GDM1 (cell line): Measurements from ENCODE around the gene TTLL1.
"Not testable (repeated sequence)": the region's sequence is repeated elsewhere in the genome, so short reads cannot be mapped to it uniquely, and the experiment has no call there.

Source experiments
- DNase-seq: peaks from one replicate; lab custom pipeline; 2025; lab: John Stamatoyannopoulos, UW

The TTLL1 gene

DNA sequence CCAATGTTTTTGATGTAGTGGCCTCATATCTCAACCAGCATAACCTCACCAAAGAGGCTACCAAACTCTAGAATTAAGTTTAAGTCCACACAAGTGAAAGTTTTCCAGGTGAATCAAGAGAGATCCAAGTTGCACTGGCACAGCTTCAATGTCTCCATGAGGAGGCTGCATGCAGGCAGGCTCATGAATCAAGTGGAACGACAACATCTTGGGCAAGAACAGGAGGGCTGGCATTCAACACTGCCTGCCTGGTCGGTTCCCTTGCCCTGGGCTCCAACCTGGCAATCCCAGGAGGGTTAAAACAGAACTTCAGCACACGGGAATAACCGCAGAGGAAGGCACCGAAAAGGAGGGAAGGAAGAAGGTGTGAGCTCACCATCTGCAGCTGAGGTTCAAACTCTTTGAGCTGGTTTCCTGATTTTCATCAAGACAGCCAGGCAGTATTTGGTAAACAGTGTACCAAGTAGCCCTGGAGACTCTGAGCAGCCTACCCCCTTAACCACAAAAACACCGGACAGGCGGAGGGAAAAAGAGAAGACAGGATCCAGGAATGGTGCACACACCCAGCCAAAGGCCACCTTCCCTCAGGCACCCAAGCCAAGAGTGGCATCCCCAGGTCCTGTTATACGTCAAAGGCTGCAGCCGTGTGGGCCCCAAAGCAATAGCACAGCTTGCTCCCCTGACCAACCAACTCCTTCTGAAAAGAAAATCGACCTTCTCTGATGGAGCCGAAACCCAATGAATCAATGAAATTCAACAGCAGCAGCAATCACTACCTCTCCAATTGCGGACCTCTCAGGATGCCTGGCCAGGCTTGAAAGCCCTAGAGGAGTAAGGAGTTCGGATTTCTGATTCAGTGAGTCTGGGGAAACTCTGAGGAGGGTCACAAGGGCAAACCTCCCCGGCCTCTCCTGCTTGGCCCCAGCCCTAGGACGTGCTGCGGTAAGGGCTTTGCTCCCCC, 75.6 kb downstream of the TTLL1 start:
- no peak for DNase-seq

DNA sequence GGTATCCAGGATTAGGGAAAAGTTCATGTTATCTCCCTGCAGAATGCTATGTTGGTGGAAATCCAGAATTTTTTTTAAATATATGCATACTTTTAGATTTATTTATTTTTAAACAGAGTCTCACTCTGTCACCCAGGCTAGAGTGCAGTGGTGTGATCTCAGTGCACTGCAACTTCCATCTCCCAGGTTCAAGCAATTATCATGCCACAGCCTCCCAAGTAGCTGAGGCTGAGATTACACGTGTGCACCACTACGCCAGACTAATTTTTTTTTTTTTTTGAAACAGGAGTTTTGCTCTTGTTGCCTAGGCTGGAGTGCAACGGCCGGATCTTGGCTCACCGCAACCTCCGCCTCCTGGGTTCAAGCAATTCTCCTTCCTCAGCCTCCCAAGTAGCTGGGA, 76.8 kb downstream of the TTLL1 start:
- no peak for DNase-seq

DNA sequence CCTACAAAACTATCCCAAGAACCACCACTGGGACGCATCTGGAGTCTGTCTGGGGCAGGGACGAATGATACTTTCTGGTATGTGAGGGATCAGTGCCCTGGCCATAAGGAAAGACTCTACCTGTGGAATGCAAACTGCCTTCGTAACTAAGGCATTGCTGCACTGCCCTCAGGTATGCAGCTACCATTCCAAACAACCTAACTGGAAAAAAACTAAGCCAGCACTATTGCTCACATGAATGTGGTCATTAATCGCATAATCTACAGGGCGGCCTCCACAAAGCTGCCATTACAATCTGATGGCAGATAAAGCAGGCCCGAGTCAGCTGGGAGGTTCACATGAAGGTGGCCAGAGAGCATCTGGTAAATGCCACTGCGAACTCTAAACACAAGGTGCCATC, 78.1 kb downstream of the TTLL1 start:
- DNase-seq = no peak

DNA sequence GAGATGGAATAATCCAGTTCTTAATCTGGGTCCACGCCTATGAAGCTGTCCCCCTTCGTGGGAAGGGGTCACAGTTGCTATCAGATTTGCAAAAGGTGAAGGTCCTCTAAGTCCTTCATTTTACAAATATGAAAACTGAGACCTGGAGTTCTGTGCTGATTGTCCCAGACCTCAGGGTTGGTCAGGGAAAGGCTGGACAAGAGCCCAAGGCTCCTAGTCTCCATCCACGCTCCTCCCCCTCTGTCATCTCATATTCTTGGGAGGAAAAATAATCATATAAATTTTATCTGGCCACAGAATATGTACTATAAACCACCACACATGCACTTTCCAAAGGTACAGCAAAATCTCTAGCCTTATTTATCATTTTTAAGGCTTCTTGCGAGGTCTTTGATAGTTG, 79.7 kb downstream of the TTLL1 start:
- DNase-seq = no peak

DNA sequence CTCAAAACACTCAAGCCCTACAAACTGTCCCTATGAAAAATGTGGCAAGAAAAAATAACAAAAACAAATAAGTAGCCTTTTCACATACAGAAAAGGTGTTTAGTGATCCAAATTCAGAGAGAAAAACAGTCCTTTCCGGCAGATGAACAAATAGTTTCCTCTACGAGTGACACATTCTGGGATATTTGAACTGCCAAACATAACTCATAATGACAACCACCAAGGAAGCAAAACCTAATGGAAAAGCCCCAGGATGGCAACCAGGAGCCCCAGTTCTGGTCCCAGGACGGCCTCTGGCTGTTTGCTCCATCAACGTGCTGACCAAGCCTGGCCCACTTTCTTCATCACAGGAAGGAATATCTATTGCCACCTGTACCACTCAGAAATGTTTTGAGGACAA, 80.3 kb downstream of the TTLL1 start:
- no peak for DNase-seq

DNA sequence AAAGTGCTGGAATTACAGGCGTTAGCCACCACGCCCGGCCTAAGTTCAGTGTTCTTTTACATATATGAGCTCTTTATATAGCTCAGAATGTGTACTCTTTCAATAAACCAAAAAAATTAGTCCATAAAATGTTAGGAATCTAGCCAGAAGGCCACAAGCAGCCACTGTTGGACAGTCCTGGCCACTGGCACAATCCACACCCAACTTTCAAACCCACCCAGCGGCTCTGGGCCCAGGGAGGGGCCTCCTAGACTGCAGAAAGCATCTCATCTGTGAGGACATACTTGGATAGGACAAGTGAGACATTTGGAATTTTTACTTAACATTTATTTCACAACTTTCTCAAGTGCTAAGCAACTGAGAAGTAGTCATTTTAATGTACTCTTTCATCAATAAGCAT, 80.7 kb downstream of the TTLL1 start:
- DNase-seq = no peak

DNA sequence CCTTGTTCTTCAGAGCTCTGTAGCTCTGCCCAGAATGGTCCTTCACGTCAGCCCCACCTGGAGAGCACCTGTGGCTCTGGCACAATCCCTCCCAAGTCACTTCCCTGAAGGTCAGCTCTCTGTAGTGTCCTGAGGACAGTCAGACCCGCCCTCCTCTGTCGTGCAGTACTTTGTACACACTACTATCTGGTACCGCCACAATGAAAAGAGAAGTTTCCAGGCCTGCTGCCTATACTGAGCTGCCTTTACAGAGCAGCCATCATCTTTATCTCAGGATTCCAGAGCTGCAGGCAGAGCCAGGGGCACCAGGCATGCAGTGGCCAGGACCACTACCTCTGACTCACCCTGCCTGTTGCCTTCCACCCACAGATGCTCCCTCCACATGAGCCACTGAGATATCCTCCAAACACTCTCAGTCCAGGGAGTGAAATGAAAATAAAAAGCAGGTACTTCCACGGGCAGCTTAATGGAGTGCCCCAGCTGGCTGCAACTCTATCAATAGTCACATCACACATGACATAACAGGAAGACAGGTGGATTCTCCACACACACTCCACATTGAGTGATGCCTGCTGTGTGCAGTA, 81.6 kb downstream of the TTLL1 start:
- peak; percentile 40 for DNase-seq

DNA sequence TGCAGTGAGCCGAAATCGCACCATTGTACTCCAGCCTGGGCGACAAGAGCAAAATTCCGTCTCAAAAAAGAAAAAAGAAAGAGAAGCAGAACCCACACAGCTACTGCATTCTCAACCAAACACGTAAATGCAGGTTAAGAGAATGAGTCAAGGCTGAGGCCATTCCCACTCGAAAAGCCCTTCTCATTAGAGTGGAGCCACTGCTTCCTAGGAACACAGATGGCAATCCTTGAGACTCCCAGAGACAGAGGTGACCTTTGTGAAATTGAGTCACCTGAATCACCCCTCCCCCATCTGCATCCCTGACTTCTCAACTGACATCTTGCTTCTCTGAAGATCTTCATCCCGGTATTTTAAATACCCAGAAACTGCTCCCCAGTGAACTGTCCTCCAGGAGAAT, 82.4 kb downstream of the TTLL1 start:
- DNase-seq = no peak

DNA sequence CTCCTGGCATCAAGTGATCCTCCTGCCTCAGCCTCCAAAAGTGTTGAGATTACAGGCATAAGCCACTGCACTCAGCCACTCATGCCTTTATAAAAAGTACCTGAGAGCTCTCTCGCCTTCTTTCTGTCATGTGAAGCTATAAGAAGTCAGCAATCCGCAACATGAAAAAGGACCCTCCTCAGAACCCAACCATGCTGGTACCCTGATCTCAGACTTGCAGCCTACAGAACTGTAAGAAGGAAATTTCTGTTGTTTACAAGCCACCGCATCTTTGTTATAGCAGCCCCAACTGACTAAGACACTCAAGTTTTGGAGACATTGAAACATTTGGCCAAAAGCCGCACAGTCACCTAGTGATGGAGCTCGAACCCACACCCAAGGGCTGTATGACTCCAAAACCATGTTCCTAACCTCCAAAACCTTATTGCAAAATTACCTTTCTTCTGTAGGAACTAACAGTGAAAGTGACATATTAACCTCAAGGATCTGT, 83.1 kb downstream of the TTLL1 start:
- no peak for DNase-seq

DNA sequence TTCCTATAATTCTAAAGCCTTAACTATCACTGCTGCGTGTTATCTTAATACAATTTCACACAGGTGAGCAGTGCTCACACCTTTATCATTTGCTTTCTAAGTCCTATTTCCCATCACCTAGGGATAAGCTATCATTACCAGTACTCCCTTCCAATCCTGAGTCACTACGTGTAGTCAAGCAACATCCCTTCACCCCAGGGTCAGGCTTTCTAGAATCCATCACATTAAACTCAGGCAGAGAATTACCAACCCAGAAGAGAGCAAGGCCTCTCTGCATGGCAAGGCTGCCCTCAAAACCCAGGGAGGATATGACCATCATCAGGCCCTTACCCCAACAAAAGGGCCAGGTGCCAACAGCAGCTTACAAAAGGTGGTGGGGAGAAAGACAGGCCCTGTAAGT, 84.1 kb downstream of the TTLL1 start:
- DNase-seq = no peak

DNA sequence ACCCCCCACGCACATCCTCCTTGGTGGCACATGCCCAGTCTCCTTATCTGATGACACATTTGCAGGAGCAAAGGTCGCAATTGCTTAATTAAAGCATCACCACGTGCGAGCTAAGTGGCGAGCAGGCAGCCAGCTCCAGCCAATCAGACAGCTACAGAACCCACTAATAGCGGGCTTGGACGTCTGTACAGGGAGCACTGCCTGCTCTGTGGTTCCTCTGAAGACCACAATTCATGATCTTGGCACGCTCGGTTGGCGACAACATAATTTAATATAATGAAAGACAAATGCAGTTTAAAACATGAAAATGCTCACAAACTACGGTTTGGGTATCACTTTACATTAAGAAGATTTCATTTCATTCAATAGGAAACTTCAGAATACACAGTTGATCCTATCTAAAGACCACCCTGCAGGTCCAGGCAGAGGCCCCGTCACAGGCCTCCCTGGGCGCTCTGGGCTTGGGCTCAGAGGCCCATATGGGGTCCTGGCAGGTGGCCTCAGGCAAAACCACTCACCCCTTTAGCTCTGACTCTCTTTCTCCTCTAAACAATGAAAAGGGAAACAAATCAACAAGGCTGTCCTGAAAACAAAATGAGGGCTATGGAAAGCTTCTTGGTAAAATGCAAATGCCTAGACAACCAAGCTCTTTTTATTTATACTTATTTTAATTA, 84.7 kb downstream of the TTLL1 start:
- DNase-seq = no peak

DNA sequence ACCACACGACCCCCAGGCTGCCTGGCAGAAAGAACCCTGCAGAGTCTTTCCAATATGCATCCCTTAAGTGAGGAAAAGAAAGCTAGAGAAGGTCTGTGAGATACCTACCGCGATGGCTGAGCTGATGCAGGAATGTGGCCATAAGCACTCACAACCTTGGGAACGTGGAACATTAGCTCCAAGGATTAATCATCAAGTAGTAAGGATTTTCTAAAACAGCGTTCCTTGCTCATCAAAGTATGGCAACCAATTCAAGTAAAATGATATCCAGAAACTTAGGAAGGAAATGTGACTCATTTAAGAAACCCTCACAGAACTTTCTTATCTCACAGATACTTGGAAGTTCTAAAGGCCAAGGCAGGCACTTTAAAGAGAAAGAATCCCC, 87.0 kb downstream of the TTLL1 start:
- DNase-seq = no peak

DNA sequence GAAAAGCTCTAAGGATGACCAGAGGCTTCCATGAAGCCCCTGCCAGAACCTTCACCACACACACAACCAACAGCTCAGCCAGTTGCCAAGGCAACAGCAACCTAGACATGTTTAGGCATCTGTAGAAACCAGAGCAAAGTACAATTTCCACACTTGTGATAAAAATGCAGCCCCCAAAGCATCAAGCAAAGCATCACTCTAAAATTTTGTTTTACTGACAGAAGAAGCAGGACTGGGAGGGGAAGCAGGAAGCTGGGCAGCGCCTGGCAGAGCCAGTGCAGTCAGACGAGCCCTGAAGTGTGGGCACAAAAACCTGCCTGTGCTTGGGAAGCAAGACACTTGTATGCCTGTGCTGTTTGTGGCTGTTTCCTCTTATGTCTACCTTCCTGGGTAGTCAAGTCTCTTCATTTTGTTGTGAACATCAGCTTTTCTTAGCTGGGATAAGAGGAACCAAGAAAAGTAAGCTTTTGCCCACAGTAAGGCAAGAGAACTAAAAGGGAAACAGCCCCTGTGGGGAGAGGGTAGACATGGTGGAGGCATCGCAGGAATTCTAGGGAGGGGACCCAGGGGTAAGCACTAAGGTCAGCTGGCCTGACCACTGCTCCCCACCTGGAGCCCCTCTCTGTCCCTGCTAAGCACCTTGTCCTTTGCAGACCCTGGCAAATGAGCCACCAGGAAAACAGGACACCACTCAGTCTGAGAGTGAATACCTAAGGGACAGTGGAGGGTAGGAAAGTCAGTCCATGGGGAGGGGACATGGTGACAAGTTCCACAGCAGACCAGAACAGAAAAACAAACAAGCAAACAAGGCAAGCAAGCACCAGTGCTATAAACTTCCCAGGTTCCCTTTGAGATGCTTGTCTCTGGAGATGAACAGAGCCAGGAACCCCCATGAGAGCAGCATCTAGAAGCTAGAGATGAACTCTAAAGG, 87.7 kb downstream of the TTLL1 start:
- DNase-seq = no peak

DNA sequence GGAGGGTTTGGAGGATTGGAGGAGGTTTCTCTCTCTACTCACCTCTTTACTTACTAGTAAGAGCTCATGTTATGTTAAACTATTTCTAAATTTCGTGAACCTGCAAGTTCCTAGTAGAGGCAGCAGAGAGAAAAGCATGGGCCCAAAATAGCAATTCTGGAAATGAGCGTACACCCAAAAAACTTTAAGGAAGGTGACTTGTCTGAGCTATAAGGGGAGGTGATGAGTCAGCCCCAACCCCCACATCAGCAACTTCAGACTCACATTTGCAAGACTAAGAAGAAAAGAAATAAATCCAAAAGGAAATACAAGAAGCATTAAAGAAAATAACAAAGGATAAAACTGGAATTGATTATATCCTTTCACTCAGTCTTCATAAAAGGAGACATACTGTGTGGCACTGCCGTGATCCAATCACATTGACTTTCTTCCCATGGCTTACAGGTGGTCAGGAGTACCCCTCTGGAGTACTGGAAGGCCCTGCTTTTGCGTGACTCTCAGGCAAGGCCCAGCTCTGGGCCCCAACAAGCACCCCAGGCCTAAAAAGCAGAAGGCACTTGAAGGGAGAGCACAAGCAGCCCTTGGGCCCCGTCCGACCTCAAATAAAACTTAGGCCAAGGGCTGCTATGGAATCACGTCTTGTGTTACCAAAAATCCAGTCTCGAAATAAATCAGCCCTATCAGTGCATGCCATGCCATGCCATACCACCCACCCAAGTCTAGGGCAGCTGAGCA, 88.6 kb downstream of the TTLL1 start:
- no peak for DNase-seq

DNA sequence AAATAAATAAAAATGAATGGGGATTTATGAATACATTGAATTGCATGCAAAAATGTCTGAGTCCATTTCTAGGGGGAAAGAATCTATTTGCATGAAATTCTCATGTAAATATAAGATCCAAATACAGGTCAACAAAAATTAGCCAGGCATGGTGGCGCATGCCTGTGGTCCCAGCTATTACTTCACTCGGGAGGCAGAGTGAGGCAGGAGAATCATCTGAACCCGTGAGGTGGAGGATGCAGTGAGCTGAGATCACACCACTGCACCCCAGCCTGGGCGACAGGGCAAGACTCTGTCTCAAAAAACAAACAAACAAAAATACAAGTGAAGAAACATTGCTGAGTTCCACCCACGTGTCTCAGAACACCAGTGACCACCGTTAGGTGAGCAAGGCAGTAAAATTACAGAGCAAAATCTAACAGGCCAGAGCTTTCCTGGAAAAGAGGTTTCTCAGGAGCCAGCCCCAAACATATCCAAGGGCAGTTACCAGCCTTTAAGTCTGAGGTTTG, 91.6 kb downstream of the TTLL1 start:
- DNase-seq = no peak

DNA sequence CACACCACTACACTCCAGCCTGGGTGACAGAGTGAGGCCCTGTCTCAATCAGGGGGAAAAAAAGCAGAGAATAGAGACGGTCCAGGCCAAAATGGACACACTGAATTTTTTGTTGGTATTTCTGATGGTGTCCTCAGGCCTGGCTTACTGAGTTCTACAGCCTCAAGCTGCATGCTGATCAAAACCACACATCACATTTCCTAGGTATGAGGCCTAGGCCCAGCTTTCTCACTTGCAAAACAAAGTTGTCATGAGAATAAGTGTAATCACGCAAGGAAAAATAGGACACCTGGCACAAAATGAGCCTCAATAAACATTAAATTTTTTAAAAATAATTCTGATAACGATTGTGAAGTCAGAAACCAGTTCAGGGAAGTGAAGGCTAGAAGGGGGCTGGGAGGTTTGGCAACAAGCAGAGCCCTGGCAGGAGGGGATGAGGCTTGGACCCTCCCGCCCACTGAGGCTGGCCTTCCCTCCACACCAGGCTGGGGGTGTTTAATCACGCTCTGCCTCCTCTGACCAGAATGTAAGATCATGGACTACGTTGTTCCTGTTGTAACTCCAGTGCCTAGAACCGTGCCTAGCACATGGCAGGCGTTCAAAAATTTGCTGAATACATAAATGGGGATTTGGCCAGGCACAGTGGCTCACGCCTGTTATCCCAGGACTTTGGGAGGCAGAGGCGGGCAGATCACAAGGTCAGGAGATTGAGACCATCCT, 92.4 kb downstream of the TTLL1 start:
- DNase-seq = no peak

DNA sequence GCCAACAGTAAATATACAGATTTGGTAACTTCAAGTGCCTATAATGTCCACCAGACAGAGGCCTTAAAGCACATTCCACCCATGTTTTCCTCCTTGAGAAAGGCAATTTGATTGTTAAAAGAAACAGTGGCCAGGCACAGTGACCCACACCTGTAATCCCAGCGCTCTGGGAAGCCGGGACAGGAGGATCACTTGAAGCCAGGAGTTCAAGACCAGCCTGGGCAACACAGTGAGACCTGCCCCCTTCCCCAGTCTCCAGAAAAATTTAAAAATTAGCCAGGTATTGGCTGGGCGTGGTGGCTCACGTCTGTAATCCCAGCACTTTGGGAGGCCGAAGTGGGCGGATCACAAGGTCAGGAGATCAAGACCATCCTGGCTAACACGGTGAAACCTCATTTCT, 93.5 kb downstream of the TTLL1 start:
- not testable (repeated sequence) for DNase-seq

DNA sequence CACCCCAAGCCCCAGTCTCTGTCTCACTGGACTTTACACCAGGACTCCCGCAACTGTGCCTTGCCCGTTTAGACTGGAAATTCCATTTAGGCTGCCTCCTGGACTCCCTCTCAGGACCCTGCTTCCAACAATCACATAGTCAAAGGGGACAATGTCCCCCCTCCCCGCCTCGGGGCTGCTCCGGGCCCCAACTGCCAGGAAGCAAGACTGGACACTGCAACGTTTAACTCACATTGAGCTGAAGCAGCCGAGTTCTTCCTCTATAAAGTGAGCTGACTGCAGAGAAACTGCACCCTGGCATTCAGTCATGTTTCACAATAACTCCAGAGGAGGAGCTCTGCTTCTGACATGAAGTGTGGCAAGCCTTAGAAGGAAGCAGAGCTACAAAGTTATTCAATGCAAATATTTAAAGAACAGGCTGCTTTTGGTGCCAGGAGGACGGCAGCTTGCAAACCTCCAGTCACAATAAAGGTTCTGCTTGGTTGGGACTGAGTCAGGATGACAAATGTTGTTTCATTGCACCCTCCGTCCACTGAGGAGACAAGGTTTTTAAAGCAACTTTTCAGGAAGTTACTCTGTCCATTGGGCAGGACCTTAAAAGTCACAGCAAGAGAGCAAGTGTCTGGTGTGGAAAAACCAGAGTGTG, 94.2 kb downstream of the TTLL1 start:
- peak; percentile 47 for DNase-seq

DNA sequence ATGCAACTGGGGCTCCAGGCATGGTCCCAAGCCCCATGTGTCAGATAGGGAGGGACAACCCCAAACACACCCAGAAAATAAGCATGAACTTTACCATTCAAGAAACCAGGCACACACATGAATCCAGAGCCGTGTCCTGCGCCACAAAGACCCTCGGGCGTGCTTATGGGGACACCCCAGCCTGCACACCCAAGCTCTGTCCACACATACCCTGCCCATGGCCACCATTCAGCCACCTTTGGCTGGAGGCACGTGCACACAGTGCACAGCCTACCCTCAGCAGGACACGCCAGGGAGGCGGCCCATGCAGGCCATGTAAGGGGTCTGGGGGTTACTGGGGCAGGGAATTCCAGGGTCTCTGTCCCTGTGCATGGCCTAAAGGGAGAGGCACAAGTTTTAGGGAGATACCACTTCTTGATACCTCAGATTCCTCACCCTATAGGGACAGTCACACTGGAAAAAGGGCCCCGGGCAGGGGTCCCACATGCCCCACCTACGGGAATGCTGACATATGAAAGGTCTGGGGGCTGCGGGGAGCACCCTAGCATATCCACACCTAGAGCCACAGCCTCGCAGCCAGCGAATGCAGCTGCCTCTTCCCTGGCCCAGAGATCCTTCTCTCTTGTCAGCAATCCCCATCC, 94.8 kb downstream of the TTLL1 start:
- no peak for DNase-seq
